ENCODE measurements around the gene DMRTC2. TPM values are rescaled to one million over a fixed set of nuclear protein-coding genes. Genes with fewer than 3 reads are reported as not detected.

Gene DMRTC2
- total RNA-seq, 1 experiment from 2014 or later, result not detected

DNA sequence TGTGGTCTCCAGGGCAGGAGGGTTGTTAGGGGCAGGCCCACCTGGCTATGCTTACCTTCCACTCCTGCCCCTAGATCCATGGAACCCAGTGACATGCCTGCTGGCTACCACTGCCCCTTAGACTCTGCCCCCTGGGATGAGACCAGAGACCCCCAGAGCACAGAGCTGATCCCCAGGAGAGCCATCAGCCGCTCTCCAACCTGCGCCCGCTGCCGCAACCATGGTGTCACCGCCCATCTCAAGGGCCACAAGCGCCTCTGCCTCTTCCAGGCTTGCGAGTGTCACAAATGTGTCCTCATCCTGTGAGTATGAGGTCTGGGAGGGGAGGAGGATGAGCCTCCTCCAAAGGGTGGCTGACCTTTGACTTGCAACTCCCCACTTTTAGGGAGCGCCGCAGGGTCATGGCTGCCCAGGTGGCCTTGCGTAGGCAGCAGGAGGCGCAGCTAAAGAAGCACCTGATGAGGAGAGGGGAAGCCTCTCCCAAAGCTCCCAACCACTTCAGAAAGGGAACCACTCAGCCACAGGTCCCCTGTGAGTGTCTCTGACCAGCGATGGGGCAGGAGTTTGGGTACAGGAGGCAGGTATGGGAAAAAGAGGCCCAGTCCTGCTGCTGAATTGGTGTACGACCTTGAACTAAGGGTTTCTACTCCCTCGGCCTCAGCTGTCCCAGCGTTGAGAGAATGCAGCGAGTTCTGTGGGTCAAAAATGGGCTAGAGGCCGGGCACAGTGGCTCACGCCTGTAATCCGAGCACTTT is 2.7 kb downstream of the DMRTC2 start:
- no peak for ATAC-seq
- POLR2A ChIA-PET, result no interaction called here
- in situ Hi-C loops (cut with HindIII; ENCODE audit: low pct_unique_long_range_greater_than_20kb, low sequenced_read_pairs), result no loop called here

GRCh38 chr19:41848666-41849065 is 3.8 kb downstream of the DMRTC2 start:
- no peak for DNase-seq (ENCODE audit: low read depth, low spot score)
- H3K9me3 ChIP-seq (ENCODE audit: control insufficient read depth, insufficient read depth, low read depth, low read length), result no peaks in the 10 kb centered on the region
- BruUV-seq (replicated peaks), result no TSS peak
- no peak for TF ChIP-seq TCF7L2 (IDR thresholded peaks at IDR 0.05; ENCODE audit: low read depth, low read length)
- no peak for TF ChIP-seq POLR2AphosphoS5 (IDR thresholded peaks at IDR 0.05; ENCODE audit: low read depth, low read length)
- TF ChIP-seq, protein P1, sequence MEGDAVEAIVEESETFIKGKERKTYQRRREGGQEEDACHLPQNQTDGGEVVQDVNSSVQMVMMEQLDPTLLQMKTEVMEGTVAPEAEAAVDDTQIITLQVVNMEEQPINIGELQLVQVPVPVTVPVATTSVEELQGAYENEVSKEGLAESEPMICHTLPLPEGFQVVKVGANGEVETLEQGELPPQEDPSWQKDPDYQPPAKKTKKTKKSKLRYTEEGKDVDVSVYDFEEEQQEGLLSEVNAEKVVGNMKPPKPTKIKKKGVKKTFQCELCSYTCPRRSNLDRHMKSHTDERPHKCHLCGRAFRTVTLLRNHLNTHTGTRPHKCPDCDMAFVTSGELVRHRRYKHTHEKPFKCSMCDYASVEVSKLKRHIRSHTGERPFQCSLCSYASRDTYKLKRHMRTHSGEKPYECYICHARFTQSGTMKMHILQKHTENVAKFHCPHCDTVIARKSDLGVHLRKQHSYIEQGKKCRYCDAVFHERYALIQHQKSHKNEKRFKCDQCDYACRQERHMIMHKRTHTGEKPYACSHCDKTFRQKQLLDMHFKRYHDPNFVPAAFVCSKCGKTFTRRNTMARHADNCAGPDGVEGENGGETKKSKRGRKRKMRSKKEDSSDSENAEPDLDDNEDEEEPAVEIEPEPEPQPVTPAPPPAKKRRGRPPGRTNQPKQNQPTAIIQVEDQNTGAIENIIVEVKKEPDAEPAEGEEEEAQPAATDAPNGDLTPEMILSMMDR (IDR thresholded peaks at IDR 0.05), result no peak
- no peak for TF ChIP-seq REST (IDR thresholded peaks at IDR 0.05; ENCODE audit: insufficient read depth in 1 of 2, low read depth in 2 of 2, low read length in 1 of 2)
- no peak for TF ChIP-seq SIN3A (IDR thresholded peaks at IDR 0.05; ENCODE audit: borderline replicate concordance, insufficient read depth, low read depth, low read length)
- H3K27ac ChIP-seq (ENCODE audit: low read length), result no peak overlapping the region
- CTCF ChIA-PET, result no interaction called here
- intact Hi-C loops (cut with micrococcal nuclease; ENCODE audit: unreplicated experiment) (no loop called here), in situ Hi-C loops (cut with HindIII; ENCODE audit: low pct_unique_long_range_greater_than_20kb, low sequenced_read_pairs) (no loop called here)
- no peaks in the 10 kb centered on the region for H3K36me3 ChIP-seq (ENCODE audit: control insufficient read depth, insufficient read depth, low read length)
- H3K27me3 ChIP-seq (ENCODE audit: control insufficient read depth, insufficient read depth, low read length), result peaks cover 7% of the 10 kb centered on the region
- no peaks in the 10 kb centered on the region for H3K4me1 ChIP-seq (ENCODE audit: control insufficient read depth, insufficient read depth, low read length)
- POLR2A ChIA-PET, result no interaction called here
- H3K4me3 ChIP-seq (ENCODE audit: low read depth in 2 of 2, low read length in 2 of 2), result no peak overlapping the region
- no peak for ATAC-seq

More for the DNA sequence above, 2.7 kb downstream of the DMRTC2 start:
- intact Hi-C loops (cut with micrococcal nuclease; ENCODE audit: unreplicated experiment), result no loop called here
- no peaks in the 10 kb centered on the region for H3K36me3 ChIP-seq (ENCODE audit: control insufficient read depth, insufficient read depth, low read length)
- H3K4me1 ChIP-seq (ENCODE audit: control insufficient read depth, insufficient read depth, low read length), result no peaks in the 10 kb centered on the region
- H3K27ac ChIP-seq (ENCODE audit: low read length), result no peak overlapping the region
- CTCF ChIA-PET, result no interaction called here
- no peak overlapping the region for H3K4me3 ChIP-seq (ENCODE audit: low read depth in 2 of 2, low read length in 2 of 2)
- BruUV-seq (replicated peaks), result no TSS peak
- peaks cover under 1% of the 10 kb centered on the region; the same call in 1 of the 2 replicates for H3K27me3 ChIP-seq (ENCODE audit: control insufficient read depth, insufficient read depth, low read length)
- H3K9me3 ChIP-seq (ENCODE audit: control insufficient read depth, insufficient read depth, low read depth, low read length), result no peaks in the 10 kb centered on the region
- TF ChIP-seq REST (IDR thresholded peaks at IDR 0.05; ENCODE audit: insufficient read depth in 1 of 2, low read depth in 2 of 2, low read length in 1 of 2), result no peak
- TF ChIP-seq, protein P1 (IDR thresholded peaks at IDR 0.05), result no peak
- no peak for TF ChIP-seq TCF7L2 (IDR thresholded peaks at IDR 0.05; ENCODE audit: low read depth, low read length)
- TF ChIP-seq POLR2AphosphoS5 (IDR thresholded peaks at IDR 0.05; ENCODE audit: low read depth, low read length), result no peak
- no peak for TF ChIP-seq SIN3A (IDR thresholded peaks at IDR 0.05; ENCODE audit: borderline replicate concordance, insufficient read depth, low read depth, low read length)
- DNase-seq (ENCODE audit: low read depth, low spot score), result no peak
